GM19351 (cell line): Measurements from ENCODE around the gene F10.

ENCODE experiments used
- ATAC-seq: cut with Tn5 transposase; IDR thresholded peaks from one replicate; pipeline ENCODE4 v1.9.1; 2021; ENCODE audit warnings: mild to moderate bottlenecking, moderate library complexity; ENCODE audit not compliant: unreplicated experiment

The F10 gene

DNA sequence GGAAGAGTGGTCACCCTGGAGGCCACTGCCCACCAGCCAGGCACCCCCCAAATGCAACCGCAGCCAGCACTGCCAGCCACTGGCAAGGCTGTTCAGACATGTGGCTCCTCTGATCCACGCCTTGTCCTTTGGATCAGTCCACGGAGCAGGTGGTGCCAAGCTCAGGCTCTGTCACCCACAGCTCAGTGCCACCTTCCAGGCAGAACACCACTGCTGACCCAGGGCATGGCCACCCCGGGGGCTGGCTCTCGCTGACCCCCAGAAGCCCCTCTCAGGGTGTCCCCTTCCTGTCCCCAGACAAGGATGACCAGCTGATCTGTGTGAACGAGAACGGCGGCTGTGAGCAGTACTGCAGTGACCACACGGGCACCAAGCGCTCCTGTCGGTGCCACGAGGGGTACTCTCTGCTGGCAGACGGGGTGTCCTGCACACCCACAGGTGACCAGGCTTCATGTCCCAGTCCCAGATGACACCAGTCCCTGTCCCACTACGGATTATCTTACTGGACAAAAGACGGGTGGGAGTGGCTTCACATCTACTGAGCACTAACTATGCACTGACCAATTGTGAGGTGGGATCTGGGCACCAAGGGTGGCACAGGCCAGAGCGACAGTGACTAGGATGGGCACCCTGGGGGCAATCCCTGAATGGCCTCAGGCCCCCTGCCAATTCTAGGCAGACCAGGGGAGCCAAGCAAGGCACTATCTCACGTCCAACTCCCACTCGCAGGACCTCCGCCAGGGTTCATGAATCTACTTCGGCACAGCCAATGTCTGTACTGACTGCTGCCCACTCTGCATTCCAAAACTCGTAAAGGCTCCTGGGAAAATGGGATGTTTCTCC lies 7.0 kb upstream of the F10 start:
- no peak for ATAC-seq

DNA sequence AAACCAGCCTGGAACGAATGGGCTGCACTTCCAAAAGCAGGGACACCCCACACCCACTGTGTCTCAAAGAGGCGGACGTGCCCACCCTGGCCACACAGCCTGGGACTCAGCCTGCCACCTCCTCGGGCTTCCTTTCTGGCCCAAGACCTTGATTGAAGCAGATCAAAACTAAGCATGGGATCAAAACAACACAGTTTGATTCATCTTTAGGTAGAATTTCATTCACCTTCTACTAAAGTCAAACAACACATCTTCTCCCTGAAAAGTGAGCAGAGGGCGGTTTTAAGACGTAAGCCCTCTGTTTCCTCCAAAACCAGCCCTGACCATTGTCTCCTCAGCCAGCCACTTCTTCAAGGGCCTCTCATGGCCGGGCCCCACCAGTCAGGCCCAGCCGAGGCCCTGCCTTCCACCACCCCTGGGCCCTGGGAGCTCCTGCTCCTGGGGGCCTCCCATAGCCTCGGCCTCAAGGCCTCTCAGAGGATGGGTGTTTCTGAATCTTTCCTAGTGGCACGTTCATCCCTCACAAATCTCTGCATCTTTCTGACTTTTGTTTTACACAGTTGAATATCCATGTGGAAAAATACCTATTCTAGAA lies 6.3 kb upstream of the F10 start:
- ATAC-seq: no peak

DNA sequence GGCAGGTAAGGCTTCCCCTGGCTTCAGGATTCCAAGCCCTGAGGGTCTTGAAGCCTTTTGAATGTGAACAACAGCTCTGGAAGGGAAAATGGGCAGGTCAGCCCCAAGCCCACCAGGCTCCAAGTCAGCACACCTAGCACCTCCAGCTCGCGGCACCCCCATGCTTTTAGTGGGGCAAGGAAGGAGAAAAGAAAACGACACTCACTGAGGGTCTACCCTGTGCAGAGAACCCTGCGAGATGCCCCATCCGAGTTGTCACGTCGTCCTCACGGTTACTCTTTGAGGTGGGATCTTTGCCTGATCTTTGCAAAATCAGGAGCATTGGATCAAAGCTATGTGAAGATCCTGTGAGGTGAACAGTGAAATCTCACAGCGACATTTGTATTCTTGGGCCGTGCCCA lies 5.7 kb upstream of the F10 start:
- no peak for ATAC-seq

DNA sequence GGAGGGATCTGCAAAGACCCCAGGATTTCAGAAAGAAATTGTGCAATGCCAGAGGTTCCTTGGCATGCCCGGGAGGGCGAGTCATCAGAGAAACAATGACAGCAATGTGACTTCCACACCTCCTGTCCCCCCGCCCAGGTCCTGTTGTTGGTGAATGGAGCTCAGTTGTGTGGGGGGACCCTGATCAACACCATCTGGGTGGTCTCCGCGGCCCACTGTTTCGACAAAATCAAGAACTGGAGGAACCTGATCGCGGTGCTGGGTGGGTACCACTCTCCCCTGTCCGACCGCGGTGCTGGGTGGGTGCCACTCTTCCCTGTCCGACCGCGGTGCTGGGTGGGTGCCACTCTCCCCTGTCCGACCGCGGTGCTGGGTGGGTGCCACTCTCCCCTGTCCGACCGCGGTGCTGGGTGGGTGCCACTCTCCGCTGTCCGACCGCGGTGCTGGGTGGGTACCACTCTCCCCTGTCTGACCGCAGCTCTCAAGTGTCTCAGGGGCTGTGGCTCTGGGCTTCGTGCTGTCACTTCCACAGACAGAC lies 5.2 kb upstream of the F10 start:
- ATAC-seq: no peak

DNA sequence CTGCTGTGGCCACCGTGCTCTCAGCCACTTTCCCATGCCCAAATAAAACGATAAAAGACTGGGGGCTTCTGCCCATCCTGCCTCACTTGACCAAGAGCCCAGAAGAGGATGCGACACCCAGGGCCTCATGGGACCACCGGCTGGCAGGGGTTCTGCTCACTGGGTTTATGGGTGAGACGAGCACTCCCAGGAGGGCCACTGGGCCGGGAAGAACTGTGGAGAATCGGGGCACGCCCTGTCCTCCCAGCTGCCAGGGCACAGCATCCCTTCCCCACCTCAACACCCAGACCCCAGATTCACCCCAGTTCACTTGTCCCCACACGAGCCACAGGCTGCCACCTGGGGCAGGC lies 4.7 kb upstream of the F10 start:
- ATAC-seq: no peak

DNA sequence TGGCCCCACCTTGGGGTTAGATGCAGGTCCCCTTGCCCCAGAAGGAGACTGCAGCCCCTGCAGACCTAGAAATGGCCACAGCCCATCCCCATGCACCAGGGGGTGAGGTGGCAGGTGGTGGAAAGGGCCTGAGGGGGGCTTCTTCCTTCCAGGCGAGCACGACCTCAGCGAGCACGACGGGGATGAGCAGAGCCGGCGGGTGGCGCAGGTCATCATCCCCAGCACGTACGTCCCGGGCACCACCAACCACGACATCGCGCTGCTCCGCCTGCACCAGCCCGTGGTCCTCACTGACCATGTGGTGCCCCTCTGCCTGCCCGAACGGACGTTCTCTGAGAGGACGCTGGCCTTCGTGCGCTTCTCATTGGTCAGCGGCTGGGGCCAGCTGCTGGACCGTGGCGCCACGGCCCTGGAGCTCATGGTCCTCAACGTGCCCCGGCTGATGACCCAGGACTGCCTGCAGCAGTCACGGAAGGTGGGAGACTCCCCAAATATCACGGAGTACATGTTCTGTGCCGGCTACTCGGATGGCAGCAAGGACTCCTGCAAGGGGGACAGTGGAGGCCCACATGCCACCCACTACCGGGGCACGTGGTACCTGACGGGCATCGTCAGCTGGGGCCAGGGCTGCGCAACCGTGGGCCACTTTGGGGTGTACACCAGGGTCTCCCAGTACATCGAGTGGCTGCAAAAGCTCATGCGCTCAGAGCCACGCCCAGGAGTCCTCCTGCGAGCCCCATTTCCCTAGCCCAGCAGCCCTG lies 4.2 kb upstream of the F10 start:
- ATAC-seq: no peak

DNA sequence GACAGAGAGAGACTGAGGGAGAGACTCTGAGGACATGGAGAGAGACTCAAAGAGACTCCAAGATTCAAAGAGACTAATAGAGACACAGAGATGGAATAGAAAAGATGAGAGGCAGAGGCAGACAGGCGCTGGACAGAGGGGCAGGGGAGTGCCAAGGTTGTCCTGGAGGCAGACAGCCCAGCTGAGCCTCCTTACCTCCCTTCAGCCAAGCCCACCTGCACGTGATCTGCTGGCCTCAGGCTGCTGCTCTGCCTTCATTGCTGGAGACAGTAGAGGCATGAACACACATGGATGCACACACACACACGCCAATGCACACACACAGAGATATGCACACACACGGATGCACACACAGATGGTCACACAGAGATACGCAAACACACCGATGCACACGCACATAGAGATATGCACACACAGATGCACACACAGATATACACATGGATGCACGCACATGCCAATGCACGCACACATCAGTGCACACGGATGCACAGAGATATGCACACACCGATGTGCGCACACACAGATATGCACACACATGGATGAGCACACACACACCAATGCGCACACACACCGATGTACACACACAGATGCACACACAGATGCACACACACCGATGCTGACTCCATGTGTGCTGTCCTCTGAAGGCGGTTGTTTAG lies 3.3 kb upstream of the F10 start:
- ATAC-seq: no peak

DNA sequence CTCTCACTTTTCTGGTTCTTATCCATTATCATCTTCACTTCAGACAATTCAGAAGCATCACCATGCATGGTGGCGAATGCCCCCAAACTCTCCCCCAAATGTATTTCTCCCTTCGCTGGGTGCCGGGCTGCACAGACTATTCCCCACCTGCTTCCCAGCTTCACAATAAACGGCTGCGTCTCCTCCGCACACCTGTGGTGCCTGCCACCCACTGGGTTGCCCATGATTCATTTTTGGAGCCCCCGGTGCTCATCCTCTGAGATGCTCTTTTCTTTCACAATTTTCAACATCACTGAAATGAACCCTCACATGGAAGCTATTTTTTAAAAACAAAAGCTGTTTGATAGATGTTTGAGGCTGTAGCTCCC lies 2.8 kb upstream of the F10 start:
- ATAC-seq: no peak

DNA sequence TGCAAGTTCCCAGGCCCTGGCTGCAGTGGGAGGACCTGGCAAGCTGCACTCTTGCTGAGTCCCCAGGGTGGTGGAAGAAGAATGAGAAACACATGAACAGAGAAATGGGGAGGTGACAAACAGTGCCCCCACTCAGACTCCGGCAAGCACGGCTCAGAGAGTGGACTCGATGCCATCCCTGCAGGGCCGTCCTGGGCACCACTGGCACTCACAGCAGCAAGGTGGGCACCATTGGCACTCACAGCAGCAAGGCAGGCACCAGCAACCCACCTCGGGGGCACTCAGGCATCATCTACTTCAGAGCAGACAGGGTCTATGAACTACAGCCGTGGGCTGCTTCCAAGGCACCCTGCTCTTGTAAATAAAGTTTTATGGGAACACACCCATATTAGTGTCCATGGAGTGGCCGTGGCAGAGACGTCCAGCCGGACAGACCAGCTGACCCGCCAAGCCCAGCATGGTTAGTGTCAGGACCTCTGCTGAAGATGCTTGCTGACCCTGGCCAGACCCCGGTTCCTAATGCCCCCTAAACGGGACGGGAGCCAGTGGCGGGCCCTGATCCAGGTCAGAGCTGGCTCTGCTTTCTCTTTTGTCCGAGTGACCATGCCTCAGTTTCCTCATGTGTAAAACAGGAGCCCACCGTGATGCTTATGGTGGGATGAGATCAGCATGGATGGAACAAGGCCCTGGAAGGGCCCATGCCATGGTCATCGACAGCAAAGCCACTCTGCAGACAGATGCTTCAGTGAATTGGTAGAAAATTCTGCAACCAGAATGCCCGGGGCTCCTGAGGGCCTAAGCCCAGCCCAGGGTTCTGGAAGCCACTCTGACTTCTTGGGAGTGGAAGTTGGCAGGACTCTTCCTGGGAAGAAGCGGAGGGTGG lies 2.1 kb upstream of the F10 start:
- ATAC-seq: no peak

DNA sequence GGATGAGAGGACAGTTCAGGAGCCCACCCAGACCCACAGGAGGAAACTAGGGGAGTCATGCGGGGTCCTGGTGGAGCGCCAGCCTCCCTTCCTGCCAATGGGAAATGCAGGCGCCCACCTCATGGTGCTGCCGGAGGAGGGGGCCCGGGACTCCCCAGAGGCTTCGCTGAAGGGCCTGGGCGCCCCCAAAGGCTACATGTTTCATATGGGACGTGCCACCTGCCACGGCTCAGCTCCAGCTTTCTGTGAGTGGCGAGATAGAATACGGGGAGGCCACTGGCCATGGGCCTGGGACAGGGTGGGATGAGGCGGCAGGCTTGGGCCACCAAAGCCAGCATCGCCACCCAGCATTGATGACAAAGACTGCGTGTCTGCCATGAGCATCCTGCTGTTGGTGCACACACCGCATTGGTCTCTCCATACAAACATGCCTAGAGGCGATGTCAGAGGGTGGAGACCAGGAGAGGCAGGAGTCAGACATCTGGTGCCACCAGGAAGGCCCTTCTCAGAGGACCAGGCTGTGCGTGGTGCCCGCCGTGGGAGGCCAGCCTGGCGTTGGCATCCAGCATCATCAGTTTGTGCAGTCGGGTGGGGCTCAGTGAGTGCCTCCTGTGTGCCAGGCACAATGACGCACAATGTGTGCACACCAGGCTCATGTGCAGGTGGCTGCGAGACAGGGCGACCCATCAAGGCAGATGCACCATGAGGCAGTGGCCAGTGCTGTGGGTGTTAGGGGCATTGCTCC lies 1.2 kb upstream of the F10 start:
- no peak for ATAC-seq

DNA sequence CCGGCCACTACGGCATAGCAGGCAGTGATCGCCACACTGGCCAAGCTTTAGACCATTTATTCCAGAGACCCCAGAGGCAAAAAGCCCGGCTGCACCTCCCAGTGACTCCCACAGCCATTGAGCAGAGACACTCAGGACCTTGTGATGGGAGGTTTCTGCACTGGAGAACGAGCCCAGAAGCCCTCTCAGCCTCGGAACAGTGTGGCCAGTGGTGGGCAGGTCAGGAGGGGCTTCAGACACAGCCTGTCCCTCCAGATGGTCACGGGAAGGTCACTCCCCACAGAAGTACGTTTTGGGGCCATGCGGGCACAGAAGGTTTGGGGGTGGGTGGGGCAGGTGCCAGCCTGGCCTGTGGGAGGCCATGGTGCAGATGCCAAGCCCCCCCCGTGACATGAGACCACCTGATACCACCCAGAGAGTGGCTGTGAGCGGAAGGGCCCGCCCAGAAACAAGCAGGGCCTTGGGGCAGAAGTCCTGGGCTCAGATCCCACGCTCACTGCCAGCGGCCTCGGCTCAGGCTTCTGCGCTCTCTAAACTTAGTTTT lies 599 bp upstream of the F10 start:
- no peak for ATAC-seq

DNA sequence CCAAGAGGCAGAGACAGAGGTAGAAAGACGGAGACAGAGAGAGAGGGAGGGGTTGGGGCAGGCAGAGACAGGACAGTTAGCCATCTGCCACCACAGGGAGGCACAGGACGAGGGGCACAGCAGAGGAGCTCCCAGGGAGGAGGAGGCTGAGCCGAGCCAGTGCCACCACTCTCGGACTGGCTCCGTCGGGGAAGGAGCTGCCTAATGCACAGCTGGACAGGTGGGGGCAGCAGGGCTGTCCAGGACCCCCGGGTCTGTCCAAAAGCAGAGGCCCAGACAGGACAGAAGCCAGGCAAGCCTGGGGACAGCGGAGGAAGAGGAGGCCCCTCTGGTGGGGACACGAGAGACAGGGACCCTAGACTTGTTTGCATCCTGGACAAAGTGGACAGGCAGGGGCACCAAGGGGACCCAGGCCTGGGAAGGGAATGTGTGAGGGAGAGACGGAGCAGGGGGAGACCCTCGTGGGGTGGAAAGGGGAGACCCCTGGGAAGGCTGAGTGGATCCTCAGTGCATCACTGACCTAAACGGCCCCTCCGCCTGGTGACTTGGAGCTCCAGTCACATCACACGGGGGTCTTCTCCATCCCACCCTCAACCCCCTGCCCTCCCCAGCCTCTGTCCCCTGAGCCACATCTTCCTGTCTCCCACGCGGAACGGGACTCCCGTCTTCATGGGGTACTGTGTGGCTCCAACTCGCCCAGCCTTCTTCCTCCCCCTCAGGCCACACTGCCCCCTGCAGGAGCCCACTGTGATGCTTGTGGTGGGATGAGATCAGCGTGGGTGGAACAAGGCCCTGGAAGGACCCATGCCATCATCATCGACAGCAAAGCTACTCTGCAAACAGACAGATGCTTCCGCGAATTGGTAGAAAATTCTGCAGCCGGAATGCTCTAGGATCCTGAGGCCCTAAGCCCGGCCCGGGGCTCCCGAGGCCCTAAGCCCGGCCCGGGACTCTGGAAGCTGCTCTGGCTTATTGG lies 915 bp downstream of the F10 start:
- no peak for ATAC-seq

DNA sequence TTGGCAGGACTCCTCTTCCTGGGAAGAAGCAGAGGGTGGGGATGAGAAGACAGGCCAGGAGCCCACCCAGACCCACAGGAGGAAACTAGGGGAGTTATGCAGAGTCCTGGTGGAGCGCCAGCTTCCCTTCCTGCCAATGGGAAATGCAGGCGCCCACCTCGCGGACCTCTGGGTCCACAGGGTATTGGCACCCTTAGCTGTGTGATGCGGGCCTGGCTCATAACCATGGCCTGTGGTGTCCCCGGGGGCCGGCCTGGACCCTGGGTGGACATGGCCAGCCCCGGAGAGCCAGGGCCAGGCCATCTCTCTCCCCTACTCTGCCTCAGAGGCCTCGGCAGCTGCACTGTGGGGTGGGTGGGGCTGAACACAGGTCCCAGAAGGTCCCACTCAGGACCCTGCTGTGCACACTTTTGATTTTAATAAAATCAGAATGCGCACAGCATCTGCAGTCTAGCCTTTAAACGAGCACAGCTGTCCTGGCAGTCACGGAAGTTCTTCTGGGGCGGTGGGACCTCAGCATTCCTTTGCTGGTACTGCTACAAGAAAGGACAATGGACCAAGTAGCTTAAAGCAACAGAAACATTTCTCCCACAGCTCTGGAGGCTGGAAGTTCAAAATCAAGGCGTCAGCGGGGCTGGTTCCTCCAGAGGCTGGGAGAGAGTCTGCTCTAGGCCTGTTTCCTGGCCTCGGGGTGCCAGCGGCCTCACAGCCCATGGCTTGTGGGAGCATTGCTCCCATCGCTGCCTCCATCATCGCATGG lies 1.8 kb downstream of the F10 start:
- no peak for ATAC-seq

DNA sequence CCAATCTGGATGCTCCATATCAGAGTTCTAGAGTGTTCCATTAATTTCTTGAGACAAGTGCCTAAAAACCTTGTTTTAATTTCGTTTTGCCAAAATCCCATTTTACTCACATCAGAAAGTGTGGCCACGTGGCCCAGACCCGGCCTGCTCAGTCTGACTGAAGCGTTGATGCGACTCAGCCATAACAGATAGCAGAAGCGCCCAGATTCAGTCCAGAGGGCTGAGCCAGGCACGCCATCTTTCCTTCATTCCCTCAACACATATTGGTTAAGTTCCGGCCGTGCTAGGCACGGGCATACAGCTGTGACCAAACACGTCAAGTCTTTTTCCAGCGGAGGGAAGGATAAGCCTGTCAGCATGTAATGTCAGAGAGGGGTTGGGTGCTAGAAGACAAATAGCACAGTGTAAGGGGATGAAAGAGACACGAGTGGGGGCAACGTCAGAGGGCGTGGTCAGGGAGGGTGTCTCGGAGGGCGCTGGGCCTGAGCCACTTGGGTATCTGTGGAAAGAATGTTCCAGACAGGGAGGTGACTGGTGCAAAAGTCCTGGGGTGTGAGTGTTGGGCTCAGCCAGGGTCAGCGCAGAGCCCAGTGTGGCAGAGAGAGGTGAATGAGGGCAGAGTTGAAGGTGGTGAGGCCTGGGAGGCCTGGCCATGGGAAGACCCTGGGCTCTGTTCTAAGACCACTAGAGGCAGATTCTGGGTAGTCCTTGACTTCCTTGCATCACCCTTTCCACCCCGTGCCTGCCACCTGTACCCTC lies 3.1 kb downstream of the F10 start:
- no peak for ATAC-seq

DNA sequence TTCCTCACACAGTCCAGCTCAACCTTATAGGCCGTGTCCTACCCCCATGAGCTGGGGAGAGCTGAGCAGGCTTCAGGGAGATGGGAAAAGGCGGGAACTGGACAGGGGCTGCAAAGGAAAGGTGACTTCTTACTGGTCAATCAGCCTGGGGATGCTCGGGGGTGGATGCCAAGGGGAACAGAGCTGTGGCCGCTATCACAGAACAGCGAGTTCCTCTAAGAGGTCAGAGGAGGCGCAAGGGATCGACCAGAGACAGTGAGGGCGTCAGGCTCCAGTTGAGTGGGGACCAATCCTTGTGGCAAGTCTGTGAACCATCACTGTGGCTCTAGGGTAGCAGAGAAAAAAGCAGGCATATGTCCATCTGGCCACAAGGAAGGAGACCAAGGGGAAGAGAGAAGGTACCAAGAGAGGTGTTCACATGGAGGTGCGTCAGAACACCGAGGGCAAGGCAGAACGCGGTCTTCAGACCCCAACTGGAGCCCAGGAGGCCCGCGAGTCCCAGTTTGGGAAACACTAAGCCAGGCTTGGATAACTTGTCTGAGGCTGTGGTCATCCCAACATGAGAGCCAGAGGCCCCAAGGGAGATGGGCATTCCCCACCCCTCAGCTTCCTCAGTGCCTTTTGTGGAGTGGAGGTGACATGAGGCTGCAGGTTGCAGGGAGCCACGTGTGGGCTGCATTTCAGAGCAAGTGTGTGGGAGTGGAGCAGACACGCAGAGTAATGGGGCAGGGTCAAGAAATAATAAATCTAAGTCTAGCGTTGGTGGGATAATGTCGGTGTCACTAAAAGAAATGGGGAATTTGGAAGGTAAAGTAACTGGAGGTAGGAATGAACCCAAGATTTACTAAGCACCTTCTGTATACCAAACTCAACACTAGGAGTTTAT lies 3.9 kb downstream of the F10 start:
- ATAC-seq: no peak

DNA sequence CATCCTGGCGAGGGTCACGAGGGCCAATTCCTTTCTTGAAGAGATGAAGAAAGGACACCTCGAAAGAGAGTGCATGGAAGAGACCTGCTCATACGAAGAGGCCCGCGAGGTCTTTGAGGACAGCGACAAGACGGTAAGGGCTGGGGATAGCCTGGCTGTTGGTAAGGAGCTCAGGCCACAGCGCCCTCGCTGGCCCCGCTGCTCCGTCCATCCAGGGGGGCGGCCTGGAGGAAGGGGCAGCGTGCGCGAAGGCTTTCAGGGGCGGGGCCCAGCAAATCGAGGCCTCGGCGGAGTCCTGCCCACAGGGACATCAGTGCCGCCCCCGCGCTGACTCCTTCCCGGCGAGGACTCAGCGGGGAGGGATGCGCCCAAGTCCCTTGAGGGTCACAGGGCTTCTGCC lies 6.9 kb downstream of the F10 start:
- no peak for ATAC-seq
